BE2C (cell line): ENCODE results near the gene LCLAT1.

Source experiments
- DNase-seq: peaks from one replicate; pipeline ENCODE4 v3.0.0-alpha.2; 2020
- H3K27me3 ChIP-seq: fragments of 250-450 bp; sonication (Bioruptor Pico); 2 replicates; pipeline ENCODE4 v1.5.1; 2020; ENCODE audit warnings: mild to moderate bottlenecking
- H3K36me3 ChIP-seq: fragments of 250-450 bp; sonication (Bioruptor Pico); 2 replicates; pipeline ENCODE4 v1.5.1; 2020; ENCODE audit warnings: mild to moderate bottlenecking
- H3K4me1 ChIP-seq: fragments of 250-450 bp; sonication (Bioruptor Pico); 2 replicates; pipeline ENCODE4 v1.5.1; 2020
- H3K4me3 ChIP-seq: 2 replicates; pipeline ENCODE4 v1.5.1; 2011; ENCODE audit warnings: low read depth, low read length
- H3K9me3 ChIP-seq: fragments of 250-450 bp; sonication (Bioruptor Pico); 2 replicates; pipeline ENCODE4 v1.5.1; 2020
- TF ChIP-seq, protein P1 (sequence below): IDR thresholded peaks from 2 replicates; pipeline ENCODE4 v1.5.1; 2012; ENCODE audit warnings: mild to moderate bottlenecking, low read depth, low read length

LCLAT1 gene

DNA sequence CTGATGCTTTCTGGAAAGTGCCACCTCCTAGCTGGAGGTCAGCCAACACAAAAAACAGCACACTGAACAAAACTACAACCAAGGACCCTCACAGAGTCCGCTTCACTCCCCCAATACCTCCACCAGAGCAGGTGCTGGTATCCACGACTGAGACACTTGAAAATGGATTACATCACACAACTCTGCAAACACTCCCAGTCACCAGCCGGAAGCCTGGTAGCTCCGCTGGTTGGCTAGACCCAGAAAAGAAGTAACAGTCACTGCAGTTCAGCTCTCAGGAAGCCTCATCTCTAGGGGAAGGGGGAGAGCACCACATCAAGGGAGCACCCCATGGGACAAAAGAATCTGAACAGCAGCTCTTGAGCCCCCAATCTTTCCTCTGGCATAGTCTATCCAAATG is 175.4 kb downstream of the LCLAT1 start:
- DNase-seq = no peak
- Histone ChIP-seq H3K9me3 (no peaks in the 10 kb centered on the region), H3K27me3 (no peaks in the 10 kb centered on the region), H3K4me3 (no peak overlapping the region), H3K4me1 (no peaks in the 10 kb centered on the region), H3K36me3 (no peaks in the 10 kb centered on the region)
- TF ChIP-seq, protein P1, sequence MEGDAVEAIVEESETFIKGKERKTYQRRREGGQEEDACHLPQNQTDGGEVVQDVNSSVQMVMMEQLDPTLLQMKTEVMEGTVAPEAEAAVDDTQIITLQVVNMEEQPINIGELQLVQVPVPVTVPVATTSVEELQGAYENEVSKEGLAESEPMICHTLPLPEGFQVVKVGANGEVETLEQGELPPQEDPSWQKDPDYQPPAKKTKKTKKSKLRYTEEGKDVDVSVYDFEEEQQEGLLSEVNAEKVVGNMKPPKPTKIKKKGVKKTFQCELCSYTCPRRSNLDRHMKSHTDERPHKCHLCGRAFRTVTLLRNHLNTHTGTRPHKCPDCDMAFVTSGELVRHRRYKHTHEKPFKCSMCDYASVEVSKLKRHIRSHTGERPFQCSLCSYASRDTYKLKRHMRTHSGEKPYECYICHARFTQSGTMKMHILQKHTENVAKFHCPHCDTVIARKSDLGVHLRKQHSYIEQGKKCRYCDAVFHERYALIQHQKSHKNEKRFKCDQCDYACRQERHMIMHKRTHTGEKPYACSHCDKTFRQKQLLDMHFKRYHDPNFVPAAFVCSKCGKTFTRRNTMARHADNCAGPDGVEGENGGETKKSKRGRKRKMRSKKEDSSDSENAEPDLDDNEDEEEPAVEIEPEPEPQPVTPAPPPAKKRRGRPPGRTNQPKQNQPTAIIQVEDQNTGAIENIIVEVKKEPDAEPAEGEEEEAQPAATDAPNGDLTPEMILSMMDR = no peak

GRCh38 chr2:30625276-30625675 is 178.2 kb downstream of the LCLAT1 start:
- DNase-seq = no peak
- H3K9me3 ChIP-seq = no peaks in the 10 kb centered on the region
- TF ChIP-seq, protein P1 = no peak
- no peak overlapping the region for H3K4me3 ChIP-seq
- H3K4me1 ChIP-seq = no peaks in the 10 kb centered on the region
- H3K36me3 ChIP-seq = no peaks in the 10 kb centered on the region
- H3K27me3 ChIP-seq = no peaks in the 10 kb centered on the region

DNA sequence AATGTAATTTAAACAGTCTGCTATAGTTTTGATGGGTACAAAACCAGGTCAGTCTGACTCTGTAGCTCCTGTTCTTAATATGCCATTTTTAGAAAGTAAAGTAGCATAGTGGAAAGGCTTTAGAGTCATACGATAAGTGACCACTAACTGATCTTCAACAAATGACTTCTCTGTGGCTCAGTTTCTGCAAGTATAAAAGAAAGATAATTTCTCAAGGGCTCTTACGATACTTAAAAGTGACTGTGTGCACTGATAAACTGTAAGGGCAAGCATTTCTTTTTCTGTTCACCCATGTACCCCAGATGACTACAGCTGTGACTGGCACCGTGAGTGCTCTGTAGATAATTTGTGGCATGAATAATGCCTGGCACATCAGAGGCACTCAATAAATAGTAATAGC is 178.7 kb downstream of the LCLAT1 start:
- Histone ChIP-seq H3K9me3 (no peaks in the 10 kb centered on the region), H3K36me3 (no peaks in the 10 kb centered on the region), H3K4me3 (no peak overlapping the region), H3K4me1 (no peaks in the 10 kb centered on the region), H3K27me3 (no peaks in the 10 kb centered on the region)
- TF ChIP-seq, protein P1 = no peak
- no peak for DNase-seq

- DNase-seq = no peak
- H3K36me3 ChIP-seq = no peaks in the 10 kb centered on the region
- TF ChIP-seq, protein P1 = no peak
- H3K4me1 ChIP-seq = no peaks in the 10 kb centered on the region
- no peaks in the 10 kb centered on the region for H3K9me3 ChIP-seq
- H3K4me3 ChIP-seq = no peak overlapping the region
- no peaks in the 10 kb centered on the region for H3K27me3 ChIP-seq
Observed at GRCh38 chr2:30626397-30626796, 179.4 kb downstream of the LCLAT1 start.

DNA sequence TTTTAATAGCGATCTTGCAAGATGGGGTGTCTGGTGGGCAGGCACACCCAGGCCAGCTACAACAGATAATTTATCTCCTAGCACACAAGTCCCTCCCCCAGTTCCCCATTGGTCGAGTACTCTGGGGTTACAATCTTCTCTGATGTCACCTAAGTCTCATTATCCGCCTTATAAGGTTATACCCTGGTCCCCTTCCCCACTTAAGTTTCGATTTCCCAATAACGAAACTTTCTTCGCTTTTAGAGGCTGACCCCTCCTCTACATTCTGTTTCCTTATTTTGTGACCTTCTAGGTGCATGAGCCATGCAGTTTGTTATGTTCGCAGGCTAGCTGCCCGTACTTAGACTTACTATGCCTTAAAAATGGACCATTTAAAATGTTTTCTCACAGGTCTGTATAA is 180.1 kb downstream of the LCLAT1 start:
- H3K9me3 ChIP-seq = no peaks in the 10 kb centered on the region
- H3K27me3 ChIP-seq = no peaks in the 10 kb centered on the region
- no peak for DNase-seq
- no peaks in the 10 kb centered on the region for H3K4me1 ChIP-seq
- H3K36me3 ChIP-seq = no peaks in the 10 kb centered on the region
- TF ChIP-seq, protein P1 = no peak
- no peak overlapping the region for H3K4me3 ChIP-seq

- no peak for DNase-seq
Observed at GRCh38 chr2:30628341-30628740, 181.3 kb downstream of the LCLAT1 start.

More at GRCh38 chr2:30628341-30628740, 181.3 kb downstream of the LCLAT1 start:
- H3K4me3 ChIP-seq = no peak overlapping the region
- TF ChIP-seq, protein P1 = no peak
- no peaks in the 10 kb centered on the region for H3K36me3 ChIP-seq
- H3K27me3 ChIP-seq = no peaks in the 10 kb centered on the region
- no peaks in the 10 kb centered on the region for H3K4me1 ChIP-seq
- H3K9me3 ChIP-seq = no peaks in the 10 kb centered on the region
